Kidney (tissue), 14 donors: ENCODE data around the gene KIF21B. TPM values are rescaled to one million over a fixed set of nuclear protein-coding genes. Genes with fewer than 3 reads are reported as not detected.
"Not testable (repeated sequence)": the region's sequence is repeated elsewhere in the genome, so short reads cannot be mapped to it uniquely, and the experiment has no call there.

Experiments used
- DNase-seq, 5 donors: peaks; one replicate each; pipeline ENCODE4 v3.0.0-alpha.2; 2013 to 2020
- FAIRE-seq: peaks from 2 replicates; lab custom pipeline; 2012; peaks lifted over from hg19 to GRCh38; lab: Jason Lieb, UNC
- H3K27ac ChIP-seq, 2 donors: one replicate each; pipeline ENCODE4 v1.7.0; 2013; ENCODE audit warnings: low read depth in 2 of 2, low read length in 2 of 2, inconsistent platforms in 1 of 2
- H3K27me3 ChIP-seq: one replicate; pipeline ENCODE4 v1.7.1; 2013; ENCODE audit warnings: low read length, inconsistent platforms; ENCODE audit not compliant: control insufficient read depth, insufficient read depth
- H3K36me3 ChIP-seq, 3 donors: one replicate each; pipeline versions ENCODE4 v1.7.0 to v1.7.1; 2013; ENCODE audit warnings: low read length in 3 of 3, control low read depth in 1 of 3, inconsistent platforms in 1 of 3; ENCODE audit not compliant: insufficient read depth in 3 of 3, control insufficient read depth in 2 of 3
- H3K4me1 ChIP-seq, 3 donors: one replicate each; pipeline versions ENCODE4 v1.7.0 to v1.7.1; 2013; ENCODE audit warnings: low read length in 3 of 3, inconsistent platforms in 1 of 3, low read depth in 1 of 3; ENCODE audit not compliant: control insufficient read depth in 2 of 3, insufficient read depth in 2 of 3
- H3K4me3 ChIP-seq, 3 donors: one replicate each; pipeline versions ENCODE4 v1.7.0 to v1.8.1; 2013; ENCODE audit warnings: low read length in 3 of 3, control low read depth in 1 of 3, inconsistent platforms in 1 of 3
- H3K9ac ChIP-seq, 3 donors: one replicate each; pipeline versions ENCODE4 v1.7.0 to v1.7.1; 2013; ENCODE audit warnings: low read length in 3 of 3, control low read depth in 1 of 3, inconsistent platforms in 1 of 3
- H3K9me3 ChIP-seq, 3 donors: one replicate each; pipeline versions ENCODE4 v1.7.0 to v1.7.1; 2013; ENCODE audit warnings: low read length in 3 of 3, control low read depth in 1 of 3, inconsistent platforms in 1 of 3; ENCODE audit not compliant: control insufficient read depth in 2 of 3, insufficient read depth in 1 of 3
- intact Hi-C: fragments of 100-400 bp; cut with DNase I; formaldehyde crosslinking; loops from one replicate; pipeline ENCODE4 v1.11.1; 2022
- polyA plus RNA-seq: library from polyadenylated mRNA; stranded (reverse); fragments of 350-450 nt; fragmentation: Illumina TruSeq; extraction: RNeasy Lipid Tissue Mini Kit (QIAGEN cat#74804); gene quantifications from one replicate; pipeline ENCODE4 v1.2.3, GENCODE V29; 2014; ENCODE audit warnings: low read depth, low replicate concordance; ENCODE audit not compliant: insufficient read depth
- total RNA-seq: library from RNA; stranded (reverse); fragmentation: NEBNext Ultra II Directional; extraction: Animal tissue kit (Norgen Biotek cat#: 25700); gene quantifications from one replicate; pipeline ENCODE4 v1.2.1, GENCODE V29; 2021
- TF ChIP-seq, protein P1 (sequence below): IDR thresholded peaks from 3 replicates; pipeline ENCODE4 v1.5.1; 2012; ENCODE audit warnings: mild to moderate bottlenecking, moderate library complexity, borderline replicate concordance; ENCODE audit not compliant: insufficient read depth; ENCODE audit errors: extremely low read depth
- donor health status: control.
- donor health status: control.
- donor health status: control.
- donor health status: control.
- donor health status: control.
- donor health status: DM: yes; HTN: yes; CAD: no.
- donor health status: Normal renal cell carcinoma (clear cell type).

The KIF21B gene
- total and polyA plus RNA-seq, 2 donors from 2014 or later, result 0.19 to 5.6 TPM

DNA sequence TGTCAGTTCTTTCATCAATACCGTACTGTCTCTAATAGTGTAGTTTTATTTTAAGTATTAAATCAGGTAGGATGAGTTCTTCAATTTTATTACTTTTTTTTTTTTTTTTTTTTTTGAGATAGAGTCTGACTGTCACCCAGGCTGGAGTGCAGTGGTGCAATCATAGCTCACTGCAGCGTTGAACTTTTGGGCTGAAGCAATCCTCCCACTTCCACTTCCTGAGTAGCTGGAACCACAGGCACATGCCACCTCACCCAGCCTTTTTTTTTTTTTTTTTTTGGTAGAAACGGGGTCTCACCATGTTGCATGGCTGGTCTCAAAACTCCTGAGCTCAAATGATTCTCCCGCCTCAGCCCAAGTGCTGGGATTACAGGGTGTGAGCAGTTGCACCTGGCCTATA lies 84.6 kb downstream of the KIF21B start:
- Histone ChIP-seq H3K36me3 (no peaks in the 10 kb centered on the region), H3K4me3 (no peak overlapping the region), H3K4me1 (no peaks in the 10 kb centered on the region), H3K27ac (no peak overlapping the region), H3K9ac (no peak overlapping the region), H3K9me3 (peaks cover 0 to 3% (median 0%) of the 10 kb centered on the region in 3 donors), H3K27me3 (no peaks in the 10 kb centered on the region)
- FAIRE-seq, result no peak
- TF ChIP-seq, protein P1, sequence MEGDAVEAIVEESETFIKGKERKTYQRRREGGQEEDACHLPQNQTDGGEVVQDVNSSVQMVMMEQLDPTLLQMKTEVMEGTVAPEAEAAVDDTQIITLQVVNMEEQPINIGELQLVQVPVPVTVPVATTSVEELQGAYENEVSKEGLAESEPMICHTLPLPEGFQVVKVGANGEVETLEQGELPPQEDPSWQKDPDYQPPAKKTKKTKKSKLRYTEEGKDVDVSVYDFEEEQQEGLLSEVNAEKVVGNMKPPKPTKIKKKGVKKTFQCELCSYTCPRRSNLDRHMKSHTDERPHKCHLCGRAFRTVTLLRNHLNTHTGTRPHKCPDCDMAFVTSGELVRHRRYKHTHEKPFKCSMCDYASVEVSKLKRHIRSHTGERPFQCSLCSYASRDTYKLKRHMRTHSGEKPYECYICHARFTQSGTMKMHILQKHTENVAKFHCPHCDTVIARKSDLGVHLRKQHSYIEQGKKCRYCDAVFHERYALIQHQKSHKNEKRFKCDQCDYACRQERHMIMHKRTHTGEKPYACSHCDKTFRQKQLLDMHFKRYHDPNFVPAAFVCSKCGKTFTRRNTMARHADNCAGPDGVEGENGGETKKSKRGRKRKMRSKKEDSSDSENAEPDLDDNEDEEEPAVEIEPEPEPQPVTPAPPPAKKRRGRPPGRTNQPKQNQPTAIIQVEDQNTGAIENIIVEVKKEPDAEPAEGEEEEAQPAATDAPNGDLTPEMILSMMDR, result no peak
- intact Hi-C loops, result no loop called here
- DNase-seq, result no peak

DNA sequence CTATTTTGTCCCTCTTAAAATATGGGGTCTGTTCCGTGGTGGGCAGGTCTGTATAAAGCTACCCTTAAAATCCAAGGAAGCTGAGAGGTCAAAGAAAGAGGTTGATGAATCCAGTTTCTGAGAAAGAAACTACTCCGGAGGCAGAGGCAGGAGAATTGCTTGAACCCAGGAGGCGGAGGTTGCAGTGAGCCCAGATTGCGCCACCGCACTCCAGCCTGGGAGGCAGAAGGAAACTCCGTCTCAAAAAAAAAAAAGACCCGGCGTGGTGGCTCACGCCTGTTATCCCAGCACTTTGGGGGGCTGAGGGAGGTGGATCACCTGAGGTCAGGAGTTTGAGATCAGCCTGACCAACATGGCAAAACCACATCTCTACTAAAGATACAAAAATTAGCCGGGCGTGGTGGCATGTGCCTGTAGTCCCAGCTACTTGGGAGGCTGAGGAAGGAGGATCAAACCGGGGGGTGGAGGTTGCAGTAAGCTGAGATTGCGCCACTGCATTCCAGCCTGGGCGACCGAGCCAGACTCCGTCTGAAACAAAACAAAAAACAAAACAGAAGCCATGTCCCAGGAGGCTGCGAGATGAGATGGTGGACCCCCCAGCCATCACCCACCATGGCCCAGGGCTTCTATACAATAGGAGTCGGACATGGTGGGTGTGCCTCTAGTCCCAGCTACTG lies 88.1 kb downstream of the KIF21B start:
- H3K27me3 ChIP-seq, H3K36me3 ChIP-seq, H3K4me3 ChIP-seq, intact Hi-C loops, H3K27ac ChIP-seq, H3K4me1 ChIP-seq, H3K9me3 ChIP-seq, H3K9ac ChIP-seq, FAIRE-seq, DNase-seq: not testable (repeated sequence)

DNA sequence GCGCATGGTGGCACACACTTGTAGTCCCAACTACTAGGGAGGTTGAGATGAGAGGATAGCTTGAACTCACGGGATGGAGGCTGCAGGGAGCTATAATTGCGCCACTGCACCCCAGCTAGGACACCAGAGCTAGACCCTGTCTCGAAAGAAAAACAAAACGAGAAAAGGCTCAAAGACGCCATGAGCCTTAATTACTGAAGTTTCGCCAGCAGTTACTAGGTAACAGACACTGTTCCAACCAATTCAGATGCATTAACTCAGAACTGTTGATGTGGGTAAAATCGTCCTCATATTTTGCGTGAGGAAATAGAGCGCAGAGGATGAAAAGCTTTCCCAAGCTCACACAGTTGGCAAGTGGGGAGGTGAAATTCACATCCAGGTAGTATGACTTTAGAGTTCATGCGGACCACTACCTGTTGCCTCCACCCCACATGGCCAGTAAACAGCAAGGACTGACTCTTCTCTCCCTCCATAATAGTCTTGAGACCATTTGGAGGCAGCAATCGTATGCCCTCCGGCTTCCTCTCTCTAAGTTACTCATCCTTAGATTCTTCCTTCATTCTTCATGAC lies 88.8 kb downstream of the KIF21B start:
- FAIRE-seq (no peak), DNase-seq (no peak)
- Histone ChIP-seq H3K4me1 (no peaks in the 10 kb centered on the region), H3K36me3 (no peaks in the 10 kb centered on the region), H3K9me3 (no peaks in the 10 kb centered on the region), H3K4me3 (no peak overlapping the region), H3K9ac (no peak overlapping the region), H3K27ac (no peak overlapping the region), H3K27me3 (no peaks in the 10 kb centered on the region)
- intact Hi-C loops, result no loop called here
- TF ChIP-seq, protein P1, result no peak

DNA sequence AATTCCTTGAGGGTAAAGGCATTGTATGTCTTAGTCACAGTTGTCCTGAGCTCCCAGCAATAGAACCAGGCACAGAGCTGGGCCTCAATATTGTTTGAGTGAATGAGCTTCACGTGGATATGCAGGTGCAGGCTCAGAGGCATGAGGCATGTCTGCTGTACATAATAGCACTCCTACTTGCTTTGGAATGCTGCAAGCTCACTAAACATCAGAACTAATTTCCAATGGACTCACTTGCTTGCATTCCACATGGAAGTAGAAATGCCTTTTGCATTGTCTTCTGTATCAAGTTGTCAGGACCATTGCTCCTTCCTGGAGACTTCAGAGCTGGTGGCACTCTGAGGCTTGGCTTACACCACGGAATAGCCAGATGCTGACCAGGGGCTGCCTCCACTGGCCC lies 91.7 kb downstream of the KIF21B start:
- FAIRE-seq, result no peak
- no peak overlapping the region for H3K4me3 ChIP-seq

DNA sequence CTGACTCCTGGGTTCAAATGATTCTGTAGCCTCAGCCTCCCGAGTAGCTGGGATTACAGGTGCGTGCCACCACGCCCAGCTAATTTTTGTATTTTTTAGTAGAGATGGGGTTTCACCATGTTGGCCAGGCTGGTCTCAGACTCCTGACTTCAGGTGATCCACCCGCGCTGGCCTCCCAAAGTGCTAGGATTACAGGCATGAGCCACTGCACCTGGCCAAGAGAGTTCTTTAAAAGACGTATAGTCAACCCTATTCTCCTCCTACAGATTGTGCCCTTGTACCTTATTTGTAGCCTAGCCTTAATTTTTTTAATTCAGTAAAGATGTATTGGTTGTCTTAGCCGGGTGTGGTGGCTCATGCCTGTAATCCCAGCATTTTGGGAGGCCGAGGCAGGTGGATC lies 93.2 kb downstream of the KIF21B start:
- H3K27me3 ChIP-seq, intact Hi-C loops, H3K9ac ChIP-seq, H3K36me3 ChIP-seq, FAIRE-seq, H3K4me3 ChIP-seq, DNase-seq, H3K4me1 ChIP-seq, H3K27ac ChIP-seq, H3K9me3 ChIP-seq: not testable (repeated sequence)

More for the DNA sequence above, 91.7 kb downstream of the KIF21B start:
- TF ChIP-seq, protein P1, result no peak
- H3K27me3 ChIP-seq, result no peaks in the 10 kb centered on the region
- H3K27ac ChIP-seq, result no peak overlapping the region
- no peaks in the 10 kb centered on the region for H3K36me3 ChIP-seq
- no peaks in the 10 kb centered on the region for H3K4me1 ChIP-seq
- no peak overlapping the region for H3K9ac ChIP-seq
- intact Hi-C loops, result no loop called here
- no peaks in the 10 kb centered on the region for H3K9me3 ChIP-seq
- DNase-seq, result no peak
